Upper lobe of right lung (tissue), 1 donor: ENCODE measurements around the gene EIF5B. TPM values are rescaled to one million over a fixed set of nuclear protein-coding genes. Genes with fewer than 3 reads are reported as not detected.

Experiments
- ATAC-seq: fragments of 200-7000 bp; cut with Tn5 transposase; one replicate; pipeline ENCODE4 v1.9.1; 2020; ENCODE audit warnings: mild to moderate bottlenecking, moderate library complexity
- DNase-seq: peaks from one replicate; pipeline ENCODE4 v3.0.0-alpha.2; 2020
- H3K27ac ChIP-seq: fragments of 200-600 bp; one replicate; pipeline ENCODE4 v1.8.0; 2022
- H3K27me3 ChIP-seq: fragments of 200-600 bp; one replicate; pipeline ENCODE4 v1.8.0; 2022; ENCODE audit warnings: mild to moderate bottlenecking
- H3K36me3 ChIP-seq: fragments of 200-600 bp; one replicate; pipeline ENCODE4 v1.8.0; 2022
- H3K4me1 ChIP-seq: fragments of 200-600 bp; one replicate; pipeline ENCODE4 v1.8.0; 2022
- H3K4me3 ChIP-seq: fragments of 200-600 bp; one replicate; pipeline ENCODE4 v1.8.0; 2022; ENCODE audit warnings: mild to moderate bottlenecking
- H3K9me3 ChIP-seq: fragments of 200-600 bp; one replicate; pipeline ENCODE4 v1.8.0; 2022
- intact Hi-C: fragments of 100-400 bp; cut with DNase I; formaldehyde crosslinking; loops from one replicate; pipeline ENCODE4 v1.11.0; 2022
- total RNA-seq: library from RNA; stranded (reverse); fragmentation: NEBNext Ultra II Directional; extraction: Animal tissue kit (Norgen Biotek cat#: 25700); gene quantifications from one replicate; pipeline ENCODE4 v1.2.1, GENCODE V29; 2021
- TF ChIP-seq, protein P1 (sequence below): fragments of 200-600 bp; IDR thresholded peaks from one replicate; pipeline ENCODE4 v1.8.0; 2022; ENCODE audit warnings: antibody characterized with exemption
- donor health status: DM: no; HTN: yes; CAD: no; lungs with severe emphysema.

The EIF5B gene
- total RNA-seq, 1 donor from 2014 or later, result 30.4 TPM

DNA sequence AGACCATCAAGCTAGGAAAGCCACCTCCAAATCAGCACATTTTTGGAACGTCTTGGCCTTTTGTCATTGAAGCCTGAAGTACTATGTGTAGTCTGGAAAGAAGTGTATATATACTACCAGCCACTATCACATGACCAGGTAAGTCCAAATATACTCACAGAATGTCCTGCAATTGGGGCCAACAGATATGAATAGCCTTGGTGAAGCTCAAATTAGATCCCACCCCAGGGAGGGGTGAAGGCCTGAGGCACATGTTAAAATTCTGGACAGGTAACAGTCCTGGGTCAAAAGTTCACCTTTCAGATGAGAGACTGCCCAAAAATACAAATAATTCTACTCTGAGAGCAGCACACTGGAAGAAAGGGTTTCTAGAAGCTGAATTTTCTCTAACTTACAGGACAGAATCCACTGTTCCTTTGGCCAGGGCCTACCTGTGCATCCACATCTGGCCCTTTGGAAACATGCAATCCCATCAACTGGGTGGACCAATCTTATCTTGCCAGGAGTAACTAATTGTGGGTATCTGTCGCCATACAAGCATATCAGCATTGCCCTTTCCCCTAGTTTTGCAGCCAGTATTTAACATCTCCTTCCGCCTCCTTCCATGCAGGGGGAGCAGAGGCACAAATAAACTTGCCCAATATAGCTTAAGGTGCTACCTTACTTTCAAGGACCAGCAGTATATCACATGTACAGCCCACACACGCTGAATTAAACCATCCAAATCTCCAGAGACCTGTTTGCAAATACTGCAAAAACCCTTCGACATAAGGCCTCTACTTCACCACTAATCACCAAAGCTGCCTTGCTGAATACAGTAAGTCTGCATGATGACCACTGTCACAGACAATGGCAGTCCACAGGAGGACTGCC lies 67.8 kb downstream of the EIF5B start:
- TF ChIP-seq, protein P1, sequence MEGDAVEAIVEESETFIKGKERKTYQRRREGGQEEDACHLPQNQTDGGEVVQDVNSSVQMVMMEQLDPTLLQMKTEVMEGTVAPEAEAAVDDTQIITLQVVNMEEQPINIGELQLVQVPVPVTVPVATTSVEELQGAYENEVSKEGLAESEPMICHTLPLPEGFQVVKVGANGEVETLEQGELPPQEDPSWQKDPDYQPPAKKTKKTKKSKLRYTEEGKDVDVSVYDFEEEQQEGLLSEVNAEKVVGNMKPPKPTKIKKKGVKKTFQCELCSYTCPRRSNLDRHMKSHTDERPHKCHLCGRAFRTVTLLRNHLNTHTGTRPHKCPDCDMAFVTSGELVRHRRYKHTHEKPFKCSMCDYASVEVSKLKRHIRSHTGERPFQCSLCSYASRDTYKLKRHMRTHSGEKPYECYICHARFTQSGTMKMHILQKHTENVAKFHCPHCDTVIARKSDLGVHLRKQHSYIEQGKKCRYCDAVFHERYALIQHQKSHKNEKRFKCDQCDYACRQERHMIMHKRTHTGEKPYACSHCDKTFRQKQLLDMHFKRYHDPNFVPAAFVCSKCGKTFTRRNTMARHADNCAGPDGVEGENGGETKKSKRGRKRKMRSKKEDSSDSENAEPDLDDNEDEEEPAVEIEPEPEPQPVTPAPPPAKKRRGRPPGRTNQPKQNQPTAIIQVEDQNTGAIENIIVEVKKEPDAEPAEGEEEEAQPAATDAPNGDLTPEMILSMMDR, result no peak
- ATAC-seq (no peak), DNase-seq (no peak)
- Histone ChIP-seq H3K27ac (no peak overlapping the region), H3K4me3 (no peak overlapping the region), H3K36me3 (peaks cover 99% of the 10 kb centered on the region), H3K9me3 (no peaks in the 10 kb centered on the region), H3K27me3 (no peaks in the 10 kb centered on the region), H3K4me1 (no peaks in the 10 kb centered on the region)
- intact Hi-C loops, result no loop called here

DNA sequence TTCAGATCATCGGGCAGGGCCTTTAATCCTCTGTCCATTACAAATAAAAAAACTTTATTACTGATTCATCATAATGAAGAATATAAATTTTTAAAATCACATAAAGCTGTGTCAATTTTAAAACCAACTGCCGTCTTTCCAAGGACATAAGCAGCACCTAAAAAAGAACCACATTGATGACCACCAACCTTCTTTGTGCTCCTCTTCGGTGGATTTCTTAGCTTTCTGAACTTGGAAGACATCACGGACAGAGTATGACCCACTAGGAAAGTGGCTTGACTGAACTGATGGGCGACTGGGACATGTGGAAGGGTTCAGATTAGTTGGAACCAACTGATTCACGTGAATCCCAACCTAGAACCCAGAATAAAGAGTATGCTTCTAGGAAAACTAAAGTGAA lies 68.9 kb downstream of the EIF5B start:
- ATAC-seq, result no peak
- TF ChIP-seq, protein P1, result no peak

DNA sequence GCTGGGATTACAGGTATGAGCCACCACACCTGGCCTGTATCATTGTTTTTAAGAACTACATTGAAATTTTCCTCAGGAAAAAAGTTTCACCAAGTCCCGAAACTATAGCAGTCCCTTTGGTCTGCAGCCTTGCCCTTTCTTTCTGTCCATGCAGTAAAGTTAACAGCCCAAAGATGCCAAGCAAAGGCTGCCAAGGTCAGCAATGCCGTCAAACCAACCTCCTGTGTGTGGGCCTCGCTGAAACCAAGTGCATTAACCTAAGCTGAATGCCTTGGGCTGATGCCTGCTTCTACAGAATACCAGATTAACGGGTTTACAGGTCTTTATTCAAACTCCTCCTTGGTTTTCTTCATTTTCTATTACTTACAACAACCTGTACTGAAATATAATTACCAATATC lies 73.1 kb downstream of the EIF5B start:
- TF ChIP-seq, protein P1, result no peak
- H3K27ac ChIP-seq, result no peak overlapping the region
- DNase-seq, result no peak
- ATAC-seq, result no peak
- no peaks in the 10 kb centered on the region for H3K4me1 ChIP-seq
- peaks cover 91% of the 10 kb centered on the region for H3K36me3 ChIP-seq
- H3K4me3 ChIP-seq, result no peak overlapping the region
- H3K9me3 ChIP-seq, result no peaks in the 10 kb centered on the region
- H3K27me3 ChIP-seq, result no peaks in the 10 kb centered on the region
- intact Hi-C loops, result no loop called here

More for the DNA sequence above, 68.9 kb downstream of the EIF5B start:
- H3K4me3 ChIP-seq, result no peak overlapping the region
- H3K4me1 ChIP-seq, result no peaks in the 10 kb centered on the region
- no peaks in the 10 kb centered on the region for H3K9me3 ChIP-seq
- H3K27me3 ChIP-seq, result no peaks in the 10 kb centered on the region
- DNase-seq, result no peak
- H3K27ac ChIP-seq, result no peak overlapping the region
- peaks cover 99% of the 10 kb centered on the region for H3K36me3 ChIP-seq
- intact Hi-C loops, result no loop called here

DNA sequence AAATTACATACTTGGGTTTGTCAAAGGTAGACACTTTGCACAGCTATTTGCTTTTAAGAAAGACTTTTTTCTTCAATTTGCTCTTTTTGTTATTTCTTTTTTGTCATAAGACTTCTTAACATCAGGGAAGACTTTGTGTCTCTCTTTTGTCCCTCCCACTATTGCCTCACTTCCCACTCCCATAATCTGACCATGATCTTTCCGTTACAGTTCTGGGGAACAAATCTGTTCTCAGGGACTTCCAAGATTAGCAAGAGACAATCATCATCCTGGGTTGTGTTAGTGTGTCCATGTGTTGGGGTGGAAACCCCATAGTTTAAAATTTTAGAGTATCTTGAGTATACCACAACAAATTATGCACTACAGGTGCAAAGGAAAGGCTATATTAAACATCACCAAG lies 77.4 kb downstream of the EIF5B start:
- H3K36me3 ChIP-seq, result peaks cover 89% of the 10 kb centered on the region
- no peaks in the 10 kb centered on the region for H3K9me3 ChIP-seq
- H3K27ac ChIP-seq, result no peak overlapping the region
- no peaks in the 10 kb centered on the region for H3K4me1 ChIP-seq
- H3K27me3 ChIP-seq, result no peaks in the 10 kb centered on the region
- TF ChIP-seq, protein P1, result no peak
- H3K4me3 ChIP-seq, result no peak overlapping the region
- intact Hi-C loops, result no loop called here
- ATAC-seq (no peak), DNase-seq (no peak)

DNA sequence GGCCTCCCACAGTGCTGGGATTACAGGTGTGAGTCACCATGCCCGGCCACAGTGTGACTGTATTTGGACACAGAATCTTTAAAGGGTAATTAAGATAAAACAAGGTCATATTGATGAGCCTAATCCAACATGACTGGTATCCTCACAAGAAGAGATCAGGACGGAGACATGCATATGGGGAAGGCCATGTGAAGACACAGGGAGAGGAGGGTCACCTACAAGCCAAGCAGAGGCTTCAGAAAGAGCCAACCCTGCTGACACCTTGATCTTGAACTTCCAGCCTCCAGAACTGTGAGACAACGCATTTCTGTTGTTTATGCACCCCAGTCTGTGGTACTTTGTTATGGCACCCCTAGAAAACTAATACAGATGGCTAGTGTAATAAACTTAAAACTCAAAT lies 80.2 kb downstream of the EIF5B start:
- H3K36me3 ChIP-seq, result peaks cover 89% of the 10 kb centered on the region
- TF ChIP-seq, protein P1, result no peak
- no peaks in the 10 kb centered on the region for H3K9me3 ChIP-seq
- DNase-seq, result no peak
- intact Hi-C loops, result no loop called here
- no peaks in the 10 kb centered on the region for H3K4me1 ChIP-seq
- no peak overlapping the region for H3K27ac ChIP-seq
- no peaks in the 10 kb centered on the region for H3K27me3 ChIP-seq
- no peak overlapping the region for H3K4me3 ChIP-seq
- ATAC-seq, result no peak
